ENCODE measurements around the gene MYCBP2.

MYCBP2 gene

DNA sequence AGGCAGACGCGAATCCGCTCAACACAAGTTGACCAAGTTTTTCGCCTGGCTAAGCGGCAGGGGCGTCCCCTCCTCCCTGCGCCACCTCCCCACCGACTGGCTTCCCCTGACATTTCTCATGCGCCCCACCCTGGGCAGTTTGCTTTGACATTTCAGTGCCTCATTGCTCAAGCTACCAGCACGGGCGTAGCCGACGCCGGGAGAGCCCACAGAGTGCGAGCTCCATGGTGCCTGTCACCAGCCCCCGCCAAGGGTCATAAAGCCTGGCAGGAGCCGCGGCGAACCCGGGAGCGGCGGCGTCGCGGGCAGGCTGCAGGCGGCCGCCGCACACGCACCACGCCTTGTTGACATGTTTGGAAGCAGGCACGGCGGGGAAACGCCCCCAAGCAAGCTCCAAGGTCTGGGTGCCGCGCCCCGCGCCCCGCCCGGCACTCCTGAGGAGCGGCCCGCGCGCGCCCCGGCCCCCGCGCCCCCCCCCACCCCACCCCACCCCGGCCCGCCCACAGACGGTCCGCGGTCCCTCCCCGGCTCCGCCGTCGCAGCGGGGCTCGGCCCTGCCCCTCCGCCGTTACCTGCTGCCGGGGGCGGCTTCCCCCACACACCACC, 300.5 kb downstream of the MYCBP2 start (continued):
- TF ChIP-seq, protein P1, sequence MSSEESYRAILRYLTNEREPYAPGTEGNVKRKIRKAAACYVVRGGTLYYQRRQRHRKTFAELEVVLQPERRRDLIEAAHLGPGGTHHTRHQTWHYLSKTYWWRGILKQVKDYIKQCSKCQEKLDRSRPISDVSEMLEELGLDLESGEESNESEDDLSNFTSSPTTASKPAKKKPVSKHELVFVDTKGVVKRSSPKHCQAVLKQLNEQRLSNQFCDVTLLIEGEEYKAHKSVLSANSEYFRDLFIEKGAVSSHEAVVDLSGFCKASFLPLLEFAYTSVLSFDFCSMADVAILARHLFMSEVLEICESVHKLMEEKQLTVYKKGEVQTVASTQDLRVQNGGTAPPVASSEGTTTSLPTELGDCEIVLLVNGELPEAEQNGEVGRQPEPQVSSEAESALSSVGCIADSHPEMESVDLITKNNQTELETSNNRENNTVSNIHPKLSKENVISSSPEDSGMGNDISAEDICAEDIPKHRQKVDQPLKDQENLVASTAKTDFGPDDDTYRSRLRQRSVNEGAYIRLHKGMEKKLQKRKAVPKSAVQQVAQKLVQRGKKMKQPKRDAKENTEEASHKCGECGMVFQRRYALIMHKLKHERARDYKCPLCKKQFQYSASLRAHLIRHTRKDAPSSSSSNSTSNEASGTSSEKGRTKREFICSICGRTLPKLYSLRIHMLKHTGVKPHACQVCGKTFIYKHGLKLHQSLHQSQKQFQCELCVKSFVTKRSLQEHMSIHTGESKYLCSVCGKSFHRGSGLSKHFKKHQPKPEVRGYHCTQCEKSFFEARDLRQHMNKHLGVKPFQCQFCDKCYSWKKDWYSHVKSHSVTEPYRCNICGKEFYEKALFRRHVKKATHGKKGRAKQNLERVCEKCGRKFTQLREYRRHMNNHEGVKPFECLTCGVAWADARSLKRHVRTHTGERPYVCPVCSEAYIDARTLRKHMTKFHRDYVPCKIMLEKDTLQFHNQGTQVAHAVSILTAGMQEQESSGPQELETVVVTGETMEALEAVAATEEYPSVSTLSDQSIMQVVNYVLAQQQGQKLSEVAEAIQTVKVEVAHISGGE (tag by site-specific recombination; conservative IDR thresholded peaks at IDR 0.05; ENCODE audit: low read depth): no peak
- peak; percentile 73 for TF ChIP-seq FEZF1 (tag by site-specific recombination; IDR thresholded peaks at IDR 0.05)
- no peak for TF ChIP-seq ZNF398 (tag by site-specific recombination; IDR thresholded peaks at IDR 0.05)
- TF ChIP-seq, protein P2, sequence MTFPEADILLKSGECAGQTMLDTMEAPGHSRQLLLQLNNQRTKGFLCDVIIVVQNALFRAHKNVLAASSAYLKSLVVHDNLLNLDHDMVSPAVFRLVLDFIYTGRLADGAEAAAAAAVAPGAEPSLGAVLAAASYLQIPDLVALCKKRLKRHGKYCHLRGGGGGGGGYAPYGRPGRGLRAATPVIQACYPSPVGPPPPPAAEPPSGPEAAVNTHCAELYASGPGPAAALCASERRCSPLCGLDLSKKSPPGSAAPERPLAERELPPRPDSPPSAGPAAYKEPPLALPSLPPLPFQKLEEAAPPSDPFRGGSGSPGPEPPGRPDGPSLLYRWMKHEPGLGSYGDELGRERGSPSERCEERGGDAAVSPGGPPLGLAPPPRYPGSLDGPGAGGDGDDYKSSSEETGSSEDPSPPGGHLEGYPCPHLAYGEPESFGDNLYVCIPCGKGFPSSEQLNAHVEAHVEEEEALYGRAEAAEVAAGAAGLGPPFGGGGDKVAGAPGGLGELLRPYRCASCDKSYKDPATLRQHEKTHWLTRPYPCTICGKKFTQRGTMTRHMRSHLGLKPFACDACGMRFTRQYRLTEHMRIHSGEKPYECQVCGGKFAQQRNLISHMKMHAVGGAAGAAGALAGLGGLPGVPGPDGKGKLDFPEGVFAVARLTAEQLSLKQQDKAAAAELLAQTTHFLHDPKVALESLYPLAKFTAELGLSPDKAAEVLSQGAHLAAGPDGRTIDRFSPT (tag by site-specific recombination; IDR thresholded peaks at IDR 0.05): peak; percentile 66
- TF ChIP-seq, protein P3, sequence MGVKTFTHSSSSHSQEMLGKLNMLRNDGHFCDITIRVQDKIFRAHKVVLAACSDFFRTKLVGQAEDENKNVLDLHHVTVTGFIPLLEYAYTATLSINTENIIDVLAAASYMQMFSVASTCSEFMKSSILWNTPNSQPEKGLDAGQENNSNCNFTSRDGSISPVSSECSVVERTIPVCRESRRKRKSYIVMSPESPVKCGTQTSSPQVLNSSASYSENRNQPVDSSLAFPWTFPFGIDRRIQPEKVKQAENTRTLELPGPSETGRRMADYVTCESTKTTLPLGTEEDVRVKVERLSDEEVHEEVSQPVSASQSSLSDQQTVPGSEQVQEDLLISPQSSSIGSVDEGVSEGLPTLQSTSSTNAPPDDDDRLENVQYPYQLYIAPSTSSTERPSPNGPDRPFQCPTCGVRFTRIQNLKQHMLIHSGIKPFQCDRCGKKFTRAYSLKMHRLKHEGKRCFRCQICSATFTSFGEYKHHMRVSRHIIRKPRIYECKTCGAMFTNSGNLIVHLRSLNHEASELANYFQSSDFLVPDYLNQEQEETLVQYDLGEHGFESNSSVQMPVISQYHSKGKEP (tag by site-specific recombination; IDR thresholded peaks at IDR 0.05): no peak
- TF ChIP-seq, protein P4, sequence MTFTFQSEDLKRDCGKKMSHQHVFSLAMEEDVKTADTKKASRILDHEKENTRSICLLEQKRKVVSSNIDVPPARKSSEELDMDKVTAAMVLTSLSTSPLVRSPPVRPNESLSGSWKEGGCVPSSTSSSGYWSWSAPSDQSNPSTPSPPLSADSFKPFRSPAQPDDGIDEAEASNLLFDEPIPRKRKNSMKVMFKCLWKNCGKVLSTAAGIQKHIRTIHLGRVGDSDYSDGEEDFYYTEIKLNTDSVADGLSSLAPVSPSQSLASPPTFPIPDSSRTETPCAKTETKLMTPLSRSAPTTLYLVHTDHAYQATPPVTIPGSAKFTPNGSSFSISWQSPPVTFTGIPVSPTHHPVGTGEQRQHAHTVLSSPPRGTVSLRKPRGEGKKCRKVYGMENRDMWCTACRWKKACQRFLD (tag by site-specific recombination; IDR thresholded peaks at IDR 0.05): no peak
- TF ChIP-seq SCRT2 (tag by site-specific recombination; IDR thresholded peaks at IDR 0.05): no peak
- peak; percentile 34; the same call in 1 of the 2 replicates for TF ChIP-seq KLF8 (tag by site-specific recombination; IDR thresholded peaks at IDR 0.05)
- TF ChIP-seq ZNF624 (tag by site-specific recombination; IDR thresholded peaks at IDR 0.05): no peak
- peak; percentile 45 for TF ChIP-seq ZSCAN30 (tag by site-specific recombination; IDR thresholded peaks at IDR 0.05)
- no peak for TF ChIP-seq ZNF140 (tag by site-specific recombination; IDR thresholded peaks at IDR 0.05)
- no peak for TF ChIP-seq ZNF621 (tag by site-specific recombination; IDR thresholded peaks at IDR 0.05)
- TF ChIP-seq ZNF549 (tag by site-specific recombination; IDR thresholded peaks at IDR 0.05): no peak
- no peak for TF ChIP-seq YY2 (tag by site-specific recombination; IDR thresholded peaks at IDR 0.05)
- no peak for TF ChIP-seq ZNF416 (tag by site-specific recombination; IDR thresholded peaks at IDR 0.05)
- TF ChIP-seq ZNF174 (tag by site-specific recombination; IDR thresholded peaks at IDR 0.05): no peak
- no peak for TF ChIP-seq TCF7L2 (IDR thresholded peaks at IDR 0.05; ENCODE audit: borderline replicate concordance, low read depth, low read length)
- TF ChIP-seq GLIS1 (tag by site-specific recombination; IDR thresholded peaks at IDR 0.05): peak; percentile 88
- TF ChIP-seq ZNF529 (tag by site-specific recombination; IDR thresholded peaks at IDR 0.05; ENCODE audit: insufficient replicate concordance): no peak
- TF ChIP-seq, protein P5, sequence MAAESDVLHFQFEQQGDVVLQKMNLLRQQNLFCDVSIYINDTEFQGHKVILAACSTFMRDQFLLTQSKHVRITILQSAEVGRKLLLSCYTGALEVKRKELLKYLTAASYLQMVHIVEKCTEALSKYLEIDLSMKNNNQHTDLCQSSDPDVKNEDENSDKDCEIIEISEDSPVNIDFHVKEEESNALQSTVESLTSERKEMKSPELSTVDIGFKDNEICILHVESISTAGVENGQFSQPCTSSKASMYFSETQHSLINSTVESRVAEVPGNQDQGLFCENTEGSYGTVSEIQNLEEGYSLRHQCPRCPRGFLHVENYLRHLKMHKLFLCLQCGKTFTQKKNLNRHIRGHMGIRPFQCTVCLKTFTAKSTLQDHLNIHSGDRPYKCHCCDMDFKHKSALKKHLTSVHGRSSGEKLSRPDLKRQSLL (tag by site-specific recombination; IDR thresholded peaks at IDR 0.05): peak; percentile 14; the same call in 1 of the 2 replicates
- no peak for TF ChIP-seq ZNF843 (tag by site-specific recombination; IDR thresholded peaks at IDR 0.05)
- no peak for TF ChIP-seq ZNF23 (tag by site-specific recombination; IDR thresholded peaks at IDR 0.05; ENCODE audit: borderline replicate concordance)
- peak; percentile 19; the same call in 1 of the 2 replicates for TF ChIP-seq ZNF561 (tag by site-specific recombination; IDR thresholded peaks at IDR 0.05; ENCODE audit: borderline replicate concordance)
- TF ChIP-seq ZFP69B (tag by site-specific recombination; IDR thresholded peaks at IDR 0.05): no peak
- no peak for TF ChIP-seq SETDB1 (IDR thresholded peaks at IDR 0.05; ENCODE audit: insufficient read length, low read length)
- no peak for TF ChIP-seq ZEB2 (tag by site-specific recombination; IDR thresholded peaks at IDR 0.05)
- no peak for TF ChIP-seq ZNF530 (tag by site-specific recombination; IDR thresholded peaks at IDR 0.05; ENCODE audit: low read depth)
- TF ChIP-seq KLF9 (tag by site-specific recombination; IDR thresholded peaks at IDR 0.05; ENCODE audit: low read depth): peak; percentile 73
- 0 out of 2 replicates have a peak, but pooled peaks have one; percentile 40 for TF ChIP-seq HOXC10 (CRISPR knock-in tag; IDR thresholded peaks at IDR 0.05)
- no peak for TF ChIP-seq ZSCAN16 (tag by site-specific recombination; IDR thresholded peaks at IDR 0.05)

Measured in HEK293 (cell line).